Measurements from ENCODE around the gene CUBN.

Gene CUBN

GRCh38 chr10:17006631-17007417, 122.8 kb downstream of the CUBN start:
- no peak for DNase-seq

- DNase-seq, result no peak
Measured at GRCh38 chr10:17005621-17006566, 123.7 kb downstream of the CUBN start.

DNA sequence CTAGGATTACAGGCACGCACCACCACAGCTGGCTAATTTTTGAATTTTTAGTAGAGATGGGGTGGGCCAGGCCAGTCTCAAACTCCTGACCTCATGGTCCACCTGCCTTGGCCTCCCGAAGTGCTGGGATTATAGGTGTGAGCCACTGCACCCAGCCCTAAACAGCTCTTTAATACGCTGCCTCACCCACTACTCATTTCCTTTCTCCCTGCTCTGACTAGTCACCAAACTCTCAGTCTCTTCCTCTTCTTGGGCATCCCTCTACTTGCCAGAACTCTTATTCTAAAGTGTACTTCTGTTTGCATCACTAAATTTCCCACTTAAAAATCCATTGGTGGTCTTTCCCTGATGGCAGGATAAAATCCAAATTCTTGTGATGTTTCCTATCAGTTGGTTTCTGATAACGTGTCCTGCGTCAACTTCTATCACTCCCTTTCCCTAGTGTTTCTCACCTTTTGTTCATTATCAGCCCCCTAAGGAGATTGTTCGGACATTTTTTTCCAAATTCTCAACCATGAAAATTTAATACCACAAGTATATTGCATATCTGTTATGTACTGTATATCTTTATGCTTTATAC, 124.7 kb downstream of the CUBN start:
- no peak for DNase-seq

GRCh38 chr10:17003651-17004286, 125.8 kb downstream of the CUBN start:
- no peak for DNase-seq

- no peak for DNase-seq
Measured at GRCh38 chr10:17003151-17003550, 126.5 kb downstream of the CUBN start.

- no peak for DNase-seq
Measured at GRCh38 chr10:17001961-17002749, 127.5 kb downstream of the CUBN start.

DNA sequence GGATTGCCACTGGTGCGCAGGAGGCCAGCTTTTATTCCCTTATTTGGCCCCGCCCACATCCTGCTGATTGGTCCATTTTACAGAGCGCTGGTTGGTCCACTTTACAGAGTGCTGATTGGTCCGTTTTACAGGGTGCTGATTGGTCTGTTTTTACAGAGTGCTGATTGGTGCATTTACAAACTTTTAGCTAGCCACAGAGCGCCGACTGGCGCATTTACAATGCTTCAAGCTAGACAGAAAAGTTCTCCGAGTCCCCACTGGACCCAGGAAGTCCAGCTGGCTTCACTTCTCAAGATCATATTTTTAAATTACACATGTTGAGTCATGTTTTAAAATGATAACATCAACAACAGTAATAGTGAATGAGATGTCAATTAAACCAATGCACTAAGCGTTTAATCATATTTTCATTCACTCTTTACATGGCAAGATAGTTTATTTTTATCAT, 128.3 kb downstream of the CUBN start:
- no peak for DNase-seq

- DNase-seq, result no peak
Measured at GRCh38 chr10:16999665-17000451, 129.8 kb downstream of the CUBN start.

DNA sequence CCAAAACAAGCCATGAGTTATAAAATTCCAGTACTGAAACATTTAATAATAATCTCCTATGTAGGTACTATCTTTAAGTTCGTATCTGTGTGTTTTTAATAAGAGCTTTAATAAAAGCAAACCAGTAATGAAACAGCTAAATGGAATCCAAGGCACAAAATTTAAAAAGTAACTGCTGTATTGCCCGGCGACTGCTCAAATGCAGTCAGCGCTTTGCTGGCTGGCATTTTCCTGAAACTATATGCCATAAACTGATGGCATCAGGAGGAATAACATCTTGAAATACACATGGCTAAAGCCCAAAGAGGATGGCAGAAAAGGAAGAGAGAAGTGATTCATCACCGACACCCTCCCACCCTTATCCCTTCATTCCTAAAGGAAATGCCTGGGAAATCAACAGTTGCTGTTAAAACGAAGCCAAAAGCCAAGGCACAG, 133.1 kb downstream of the CUBN start:
- no peak for DNase-seq

GRCh38 chr10:16995867-16996529, 133.6 kb downstream of the CUBN start:
- DNase-seq, result no peak

DNA sequence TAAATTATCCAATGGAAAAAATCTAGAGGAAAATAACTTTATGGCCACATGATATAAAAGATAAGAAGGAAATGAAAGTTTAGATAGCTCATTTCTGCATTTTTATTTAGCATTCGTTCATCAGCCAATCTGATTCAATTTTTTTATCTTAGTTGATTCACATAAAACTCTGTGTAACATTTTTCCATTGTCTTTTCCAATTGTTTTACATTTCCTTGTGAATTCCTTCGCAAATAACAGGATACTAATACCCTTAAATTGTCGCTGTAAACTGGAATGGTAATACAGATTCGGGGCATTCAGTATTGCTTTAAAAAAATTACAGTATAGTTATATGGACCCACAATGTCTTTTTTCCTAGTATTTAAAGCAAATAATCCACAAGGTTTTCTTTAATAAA, 136.4 kb downstream of the CUBN start:
- no peak for DNase-seq

- DNase-seq, result no peak
Measured at GRCh38 chr10:16992611-16993119, 136.9 kb downstream of the CUBN start.

DNA sequence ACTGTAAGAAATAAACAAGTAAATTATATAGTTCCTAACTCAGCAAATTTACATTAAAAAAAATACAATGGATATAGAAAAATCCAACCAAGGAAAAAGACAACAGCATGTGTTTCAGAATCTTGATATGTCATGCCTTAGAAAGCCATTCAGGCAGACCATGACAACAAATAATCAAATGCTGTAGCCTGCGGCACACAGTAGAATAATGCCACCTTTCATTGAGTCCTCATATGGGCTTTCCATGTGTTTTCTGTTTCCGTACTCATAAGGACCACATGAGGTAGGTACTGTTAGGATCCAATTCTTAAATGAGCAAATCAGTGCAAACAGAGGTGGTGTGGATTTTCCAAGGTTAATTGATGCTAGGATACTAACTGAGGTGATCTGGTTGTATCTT, 138.6 kb downstream of the CUBN start:
- DNase-seq, result no peak

DNA sequence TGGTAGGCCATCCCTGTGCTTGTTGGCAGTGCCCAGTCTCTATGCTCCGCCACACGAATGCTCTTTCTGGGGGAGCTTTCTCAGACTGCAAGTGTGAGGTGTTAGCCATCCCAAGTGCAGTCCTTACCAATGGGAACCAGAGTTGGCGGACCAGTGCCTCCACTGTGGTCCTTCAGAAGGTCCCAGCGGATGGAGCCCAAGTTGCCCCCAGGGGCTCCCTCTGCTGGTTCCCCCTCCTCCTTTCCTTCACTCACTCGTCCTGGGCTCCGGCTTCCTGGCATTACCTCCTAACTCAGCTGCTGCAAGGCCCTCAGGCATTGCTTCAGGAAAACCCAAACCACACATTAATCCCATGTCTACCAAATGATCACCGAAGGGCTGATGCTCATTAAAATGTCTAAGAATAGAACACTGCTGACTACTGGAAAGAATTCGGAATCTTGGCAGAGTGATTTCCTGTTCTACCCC, 139.8 kb downstream of the CUBN start:
- DNase-seq, result no peak

- no peak for DNase-seq
Measured at GRCh38 chr10:16988900-16989299, 140.7 kb downstream of the CUBN start.

DNA sequence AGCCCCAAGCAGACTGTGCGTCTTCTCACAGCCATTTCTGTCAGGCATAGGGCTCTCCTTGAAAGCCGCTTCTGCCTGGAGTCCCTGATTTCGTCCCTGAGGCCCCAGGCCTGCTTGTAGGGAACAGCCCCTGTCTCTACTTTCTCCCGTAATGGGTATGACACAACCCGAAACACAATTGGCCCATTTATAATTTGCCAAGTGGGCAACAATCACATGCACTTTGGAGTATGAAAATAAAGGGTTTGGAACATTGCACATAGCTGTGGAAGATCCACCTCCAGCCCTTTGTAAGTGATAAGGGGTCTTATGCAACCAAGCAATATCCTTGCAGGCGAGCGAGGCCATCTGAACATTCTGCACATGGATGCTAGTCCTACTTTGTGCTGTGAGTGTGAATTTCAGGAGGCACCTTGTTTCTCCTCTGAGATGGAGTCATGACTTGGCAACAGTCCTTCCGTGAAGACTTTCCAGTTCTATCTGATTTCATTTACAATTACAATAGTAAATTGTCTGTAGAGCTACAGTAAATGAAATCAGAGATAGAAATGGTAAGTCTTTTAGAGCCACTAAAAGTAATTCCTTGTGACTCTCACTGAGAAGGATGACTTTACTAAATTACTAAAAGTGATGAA, 141.5 kb downstream of the CUBN start:
- DNase-seq, result no peak

GRCh38 chr10:16987206-16987621, 142.4 kb downstream of the CUBN start:
- DNase-seq, result no peak

- DNase-seq, result no peak
Measured at GRCh38 chr10:16986406-16987205, 143.0 kb downstream of the CUBN start.

GRCh38 chr10:16986082-16986405, 143.6 kb downstream of the CUBN start:
- no peak for DNase-seq
